Inflammatory macrophage treated with lipopolysaccharide for 1 hour (primary cell): ENCODE results near the gene GCSH.

ENCODE experiments used
- DNase-seq, 2 donors: peaks; one replicate each; pipeline ENCODE4 v3.0.0-alpha.2; 2020 to 2022

Gene GCSH

DNA sequence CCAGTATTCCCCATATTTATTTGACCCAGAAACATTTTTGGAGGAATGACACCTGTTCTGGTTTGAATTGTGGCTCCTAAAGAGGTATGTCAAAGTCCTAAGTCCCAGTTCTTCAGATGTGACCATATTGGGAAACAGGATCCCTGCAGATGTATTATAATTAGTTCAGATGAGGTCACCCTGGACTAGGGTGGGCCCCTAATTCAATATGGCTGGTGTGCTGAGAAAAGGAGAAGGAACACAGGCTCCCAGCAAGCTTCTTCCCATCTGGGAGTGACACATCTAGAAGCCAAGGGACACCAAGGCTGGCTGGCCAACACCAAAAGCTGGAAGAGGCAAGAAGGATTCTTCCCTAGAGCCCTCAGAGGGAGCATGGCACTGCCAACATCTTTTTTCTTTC, 3.8 kb upstream of the GCSH start:
- peak in 1 of 2 donors; percentile 14 for DNase-seq

DNA sequence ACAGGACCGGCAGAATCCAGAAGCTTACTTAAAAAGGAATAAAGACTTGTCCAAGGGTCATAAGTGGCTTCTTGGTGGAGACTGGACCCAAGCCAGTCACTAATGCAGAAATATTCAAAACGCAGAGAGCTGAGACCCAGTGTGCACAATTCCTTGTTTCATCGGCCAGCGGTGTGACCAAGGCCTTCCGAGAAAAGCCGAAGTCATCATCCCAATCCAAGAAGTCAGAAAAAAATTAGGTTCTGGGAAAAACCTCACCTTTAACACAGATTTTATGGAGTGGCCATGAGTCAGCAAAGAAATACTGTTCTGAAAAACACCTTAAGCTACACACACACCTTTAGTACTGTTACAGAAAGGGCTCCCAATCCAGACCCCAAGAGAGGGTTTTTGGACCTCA, 1.0 kb upstream of the GCSH start:
- no peak for DNase-seq

DNA sequence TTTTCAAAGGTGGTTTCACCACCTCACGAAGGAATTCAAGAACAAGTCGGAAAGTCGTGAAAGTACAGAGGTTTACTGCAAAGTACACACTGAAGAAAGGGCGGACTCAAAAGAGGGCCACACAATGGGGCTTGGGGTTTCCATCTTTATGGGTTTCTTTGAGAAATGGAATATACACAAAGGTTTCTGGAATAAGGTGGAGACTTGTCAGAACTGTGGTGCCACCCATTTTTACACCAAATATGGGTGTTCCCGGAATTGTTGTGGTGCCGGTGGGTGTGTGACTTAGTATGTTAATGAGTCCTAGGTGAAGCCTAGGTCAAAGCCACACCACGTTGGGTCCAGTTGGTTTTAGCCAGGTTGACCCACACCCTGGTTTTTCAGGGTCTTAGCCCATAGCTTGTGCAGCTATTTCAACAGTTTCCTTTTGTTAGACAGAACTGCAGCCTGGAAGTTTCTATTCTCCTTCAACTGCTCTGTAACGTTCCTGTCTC, 567 bp upstream of the GCSH start:
- DNase-seq = no peak

DNA sequence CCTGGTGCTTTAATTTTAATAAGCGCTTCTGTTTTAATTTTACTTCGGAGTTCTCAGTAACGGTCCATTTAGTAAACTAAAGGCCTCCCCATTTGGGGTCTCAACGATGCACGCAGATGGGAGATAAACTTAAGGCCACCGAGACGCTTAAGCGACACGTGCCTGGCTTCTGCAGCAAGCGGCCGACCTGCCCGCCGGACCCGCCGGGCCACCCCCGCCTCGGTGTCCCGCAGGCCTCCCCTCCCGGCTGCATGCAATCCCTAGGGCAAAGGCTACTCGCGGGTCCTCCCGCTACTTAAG, 592 bp downstream of the GCSH start:
- no peak for DNase-seq

DNA sequence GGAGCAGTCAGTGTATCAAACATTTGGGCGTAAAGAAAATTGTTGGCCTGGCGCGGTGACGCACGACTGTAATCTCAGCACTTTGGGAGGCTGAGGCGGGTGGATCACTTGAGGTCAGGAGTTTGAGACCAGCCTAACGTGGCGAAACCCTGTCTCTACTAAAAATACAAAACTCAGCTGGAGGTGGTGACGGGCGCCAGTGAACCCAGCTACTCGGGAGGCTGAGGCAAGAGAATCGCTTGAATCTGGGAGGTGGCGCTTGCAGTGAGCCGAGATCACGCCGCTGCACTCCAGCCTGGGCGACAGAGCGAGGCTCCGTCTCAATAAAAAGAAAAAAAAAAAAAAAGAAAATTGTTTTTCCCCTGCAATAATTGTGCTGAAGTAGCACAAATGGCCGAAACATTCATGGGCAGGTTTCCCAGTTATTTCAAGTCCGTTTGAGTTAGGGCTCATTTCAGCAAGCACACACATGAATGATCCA, 1.4 kb downstream of the GCSH start:
- no peak for DNase-seq

DNA sequence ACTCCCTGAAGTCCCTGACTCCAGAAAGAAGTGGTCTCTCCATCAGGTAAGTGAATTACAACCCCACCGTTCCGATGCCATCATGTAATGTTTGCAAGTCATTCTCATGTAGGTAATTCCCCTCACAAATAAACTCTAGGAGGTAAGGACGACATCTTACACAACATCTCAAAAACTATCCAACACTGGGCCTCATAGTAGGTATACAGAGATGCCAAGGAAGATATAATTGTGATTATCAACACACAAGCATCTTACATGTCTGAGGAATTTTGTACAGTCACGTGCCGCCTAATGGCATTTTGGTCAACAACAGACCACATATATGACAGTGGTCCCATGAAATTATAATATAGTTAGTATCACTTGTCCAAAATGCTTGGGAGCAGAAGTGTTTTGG, 7.4 kb downstream of the GCSH start:
- DNase-seq = no peak

DNA sequence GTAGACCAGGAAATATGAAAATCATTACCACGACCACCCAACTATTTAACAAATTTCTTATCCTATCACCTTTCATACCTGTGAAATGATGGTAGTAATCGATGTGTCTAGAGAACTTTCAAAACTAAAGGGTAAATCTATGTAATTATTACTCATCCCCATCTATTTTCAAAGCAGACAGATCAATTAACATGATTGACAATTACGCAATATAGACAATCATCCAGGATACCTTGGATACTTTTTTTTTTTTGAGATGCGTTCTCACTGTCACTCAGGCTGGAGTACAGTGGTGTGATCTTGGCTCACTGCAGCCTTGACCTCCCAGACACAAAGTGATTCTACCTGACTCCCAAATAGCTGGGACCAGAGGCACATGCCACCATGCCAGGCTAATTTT, 15.2 kb downstream of the GCSH start:
- no peak for DNase-seq

DNA sequence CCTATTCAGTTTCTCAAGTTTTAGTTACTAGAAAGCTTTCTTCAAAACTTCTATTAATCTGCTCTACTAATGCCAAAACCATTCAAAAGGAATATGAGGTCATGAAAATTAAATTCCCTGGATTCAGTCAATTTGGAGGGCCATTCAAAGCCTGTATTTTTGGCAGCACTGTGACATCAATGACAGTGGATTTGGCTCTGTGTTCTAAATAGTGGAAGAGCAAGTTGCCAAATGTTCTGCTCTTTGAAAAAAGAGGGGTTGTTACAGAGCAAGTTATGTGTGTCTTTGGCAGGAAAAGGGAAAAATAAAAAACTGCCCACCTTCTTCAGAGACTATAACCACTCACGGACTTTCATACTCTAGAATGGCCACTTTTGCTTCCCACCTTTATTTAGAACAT, 16.0 kb downstream of the GCSH start:
- no peak for DNase-seq

DNA sequence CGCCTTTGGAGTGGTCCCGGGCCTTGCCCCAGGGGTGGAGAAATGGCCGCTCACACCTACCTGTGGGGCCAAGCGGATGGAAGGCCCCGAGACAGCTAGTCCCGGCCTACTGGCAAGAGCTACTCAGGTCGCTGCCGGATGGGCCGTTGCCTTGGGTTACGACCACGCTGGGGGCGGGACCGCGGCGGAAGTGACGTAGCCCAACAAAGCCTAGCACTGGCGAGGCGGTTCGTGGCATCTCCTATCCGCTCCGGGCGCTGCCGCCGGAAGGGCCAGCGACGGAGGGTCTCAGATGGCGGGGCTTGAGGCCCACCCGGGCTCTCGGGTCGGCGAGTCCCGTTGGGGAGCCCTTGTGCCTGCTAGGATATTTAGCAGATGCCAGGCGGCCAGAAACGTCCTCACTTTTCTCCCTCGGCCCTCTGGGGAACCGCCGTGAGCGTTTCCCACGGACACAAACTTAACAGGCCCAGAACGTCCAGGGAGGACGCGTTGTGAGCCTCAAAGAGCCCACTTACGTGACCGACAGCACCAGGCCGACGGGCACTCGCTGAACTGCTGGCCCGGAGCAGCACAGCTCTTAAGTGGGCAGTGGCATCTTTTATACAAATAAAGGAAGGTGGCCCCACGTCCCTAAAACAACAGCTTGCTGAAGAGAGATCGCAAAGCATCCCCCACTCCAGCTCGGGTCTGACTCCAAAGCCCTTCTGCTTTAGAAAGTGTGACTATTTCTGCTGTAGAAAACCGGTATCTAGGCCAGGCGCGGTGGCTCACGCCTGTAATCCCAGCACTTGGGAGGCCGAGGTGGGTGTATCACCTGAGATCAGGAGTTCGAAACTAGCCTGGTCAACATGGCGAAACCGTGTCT, 18.9 kb downstream of the GCSH start, which contains the start of gene C16orf46:
C16orf46 (minus strand) TSS at position 163 of the 865 bp plus-strand sequence. CDS start 13,283 bp downstream, outside the sequence.
- DNase-seq = peak; percentile 92 to 98

DNA sequence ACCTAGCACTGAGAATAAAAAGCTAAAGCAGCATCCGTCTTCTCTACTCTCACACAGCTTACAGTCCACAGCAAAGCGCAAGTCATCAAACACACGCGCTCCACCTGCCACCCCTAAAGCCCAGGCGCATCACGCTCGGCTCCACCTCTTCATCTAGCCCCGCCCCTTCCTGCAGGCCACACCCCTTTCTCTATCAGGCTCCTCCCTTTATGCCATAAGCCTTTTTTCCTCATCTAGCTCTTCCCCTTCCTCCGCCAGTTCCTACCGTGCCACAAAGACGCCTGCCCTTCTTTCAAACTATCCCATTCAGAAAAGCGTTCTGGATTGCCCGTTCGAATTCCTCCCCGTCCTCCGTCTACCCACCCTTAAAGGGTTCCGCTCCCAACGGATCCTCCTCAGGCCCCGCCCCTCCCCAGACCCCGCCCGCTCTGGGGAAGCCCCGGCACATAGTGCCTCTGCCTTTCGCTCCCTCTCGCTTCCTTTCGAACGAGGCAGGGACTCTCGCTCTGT, 19.6 kb downstream of the GCSH start:
- peak; percentile 78 to 93 for DNase-seq

DNA sequence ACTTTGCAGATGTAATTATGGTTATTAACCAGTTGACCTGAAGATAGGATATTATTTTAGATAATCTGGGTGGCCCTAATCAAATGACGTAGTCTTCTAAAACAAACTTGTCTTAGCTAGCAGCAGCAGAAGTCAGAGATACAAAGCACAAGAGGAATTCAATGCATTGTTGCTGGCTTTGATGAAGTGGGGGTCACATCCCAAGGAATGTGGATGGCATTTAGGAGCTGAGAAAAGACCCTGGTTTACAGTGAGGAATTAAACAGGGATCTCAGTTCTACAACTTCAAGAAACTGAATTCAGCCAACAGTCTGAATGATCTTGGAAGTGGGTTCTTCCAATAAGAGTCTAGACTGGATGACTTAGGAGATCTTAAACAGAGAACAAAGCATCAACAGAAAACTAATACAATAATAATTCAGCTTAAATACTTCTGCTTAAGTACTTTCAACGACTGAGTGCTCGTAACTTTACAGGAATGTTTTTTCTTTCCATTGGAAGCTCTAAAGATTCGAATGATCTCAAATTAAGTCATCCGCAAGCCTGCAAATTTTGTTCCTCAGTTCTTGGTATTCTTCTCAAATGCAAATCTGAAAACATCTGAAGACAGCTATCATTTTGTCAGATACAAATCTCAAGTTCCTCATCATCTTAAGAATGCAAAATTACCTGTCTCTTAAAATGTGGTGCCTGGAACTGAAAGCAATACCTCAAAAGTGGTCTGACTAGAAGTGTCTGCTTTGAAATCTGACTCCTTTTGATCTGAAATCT, 22.4 kb downstream of the GCSH start:
- no peak for DNase-seq

DNA sequence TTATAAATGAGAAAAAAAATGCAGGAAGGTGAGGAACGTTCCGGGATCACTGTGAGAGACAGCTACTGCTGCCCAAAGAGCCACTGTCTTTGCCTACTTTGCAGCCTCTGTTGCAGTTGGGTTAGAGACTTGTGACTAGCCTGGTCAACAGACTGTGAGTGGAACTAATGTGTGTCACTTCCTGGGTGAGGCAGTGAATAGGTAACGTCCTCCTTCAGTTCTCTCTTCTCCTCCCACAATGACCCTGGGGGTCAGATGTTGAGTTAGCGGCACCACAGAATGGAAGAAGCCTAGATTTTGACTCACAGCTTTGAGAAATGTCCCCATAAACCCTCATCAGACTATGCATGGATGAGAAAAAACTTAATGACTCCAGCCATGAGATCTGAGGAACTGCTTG, 24.4 kb downstream of the GCSH start:
- DNase-seq = peak; percentile 28 to 65

DNA sequence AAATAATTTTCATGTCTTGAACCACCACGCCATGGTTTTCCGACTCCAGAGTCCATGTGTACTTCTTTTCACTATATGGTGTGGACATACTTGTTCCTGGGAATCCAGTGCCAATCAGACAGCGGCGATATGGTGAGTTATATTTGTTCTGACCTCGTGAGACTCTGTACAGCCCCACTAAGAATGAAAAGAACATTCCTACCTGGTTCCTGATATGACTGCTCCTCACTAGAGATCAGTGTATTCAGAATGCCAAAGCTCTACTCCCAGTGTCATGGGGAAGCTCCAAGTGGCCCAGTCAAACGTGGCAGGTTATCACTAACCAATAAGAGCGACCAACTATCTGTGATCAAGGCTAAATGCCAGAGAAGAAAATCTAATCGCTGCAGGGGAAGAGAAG, 25.2 kb downstream of the GCSH start:
- DNase-seq = no peak

DNA sequence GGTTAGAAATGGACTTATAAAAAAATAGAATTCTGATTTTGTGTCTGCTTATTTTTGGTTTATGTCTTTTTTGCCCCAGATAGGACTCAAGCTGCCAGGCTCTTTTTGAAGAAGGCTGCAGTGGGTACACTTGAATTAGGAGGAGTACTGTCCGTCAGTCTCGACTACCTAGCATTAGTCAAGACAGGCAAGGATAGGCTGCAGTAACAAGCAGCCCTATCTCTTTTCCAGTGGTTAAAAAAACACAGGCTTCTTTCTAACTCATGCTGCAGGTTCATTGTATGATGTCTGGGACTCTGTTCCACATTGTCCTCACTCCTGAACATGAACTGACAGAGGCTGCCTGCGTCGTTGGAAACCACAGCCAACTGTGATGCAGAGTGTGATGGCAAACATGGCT, 27.1 kb downstream of the GCSH start:
- DNase-seq = no peak

DNA sequence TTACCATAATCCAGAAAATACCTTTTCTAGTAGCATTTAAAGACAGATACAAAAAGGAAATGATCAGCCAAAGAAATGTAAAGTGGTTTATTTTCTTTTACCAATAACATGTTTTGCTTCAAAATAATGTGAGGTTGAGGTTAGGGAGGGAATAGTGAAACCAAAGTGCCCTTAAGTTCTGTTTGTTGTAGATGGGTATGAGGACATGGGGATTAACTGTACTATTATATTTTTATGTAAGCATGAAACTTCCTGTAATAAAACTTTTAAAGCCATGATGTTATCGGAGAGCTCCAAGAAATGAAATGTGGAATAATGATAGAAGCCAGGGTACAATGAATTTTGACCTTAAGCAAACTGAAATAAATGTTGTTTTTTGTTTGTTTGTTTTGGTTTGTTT, 29.0 kb downstream of the GCSH start:
- DNase-seq = no peak

DNA sequence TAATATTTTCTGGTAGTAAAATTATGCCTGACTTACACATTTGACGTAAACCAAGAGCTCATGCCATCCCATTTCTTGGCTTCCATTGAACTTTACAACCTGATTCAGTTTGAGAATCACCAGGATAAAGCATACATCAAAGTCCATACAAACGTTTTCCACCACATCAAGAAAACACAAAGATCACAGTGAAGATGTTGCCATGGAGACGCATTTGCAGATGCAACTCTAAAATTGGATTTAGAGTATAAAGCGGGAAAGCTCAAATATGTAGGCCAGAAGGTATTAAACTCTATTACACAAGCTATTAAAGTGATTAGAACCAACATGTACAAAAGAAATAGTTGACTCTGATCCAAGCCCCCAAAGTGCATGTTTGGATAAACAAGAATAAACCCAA, 29.5 kb downstream of the GCSH start:
- no peak for DNase-seq

DNA sequence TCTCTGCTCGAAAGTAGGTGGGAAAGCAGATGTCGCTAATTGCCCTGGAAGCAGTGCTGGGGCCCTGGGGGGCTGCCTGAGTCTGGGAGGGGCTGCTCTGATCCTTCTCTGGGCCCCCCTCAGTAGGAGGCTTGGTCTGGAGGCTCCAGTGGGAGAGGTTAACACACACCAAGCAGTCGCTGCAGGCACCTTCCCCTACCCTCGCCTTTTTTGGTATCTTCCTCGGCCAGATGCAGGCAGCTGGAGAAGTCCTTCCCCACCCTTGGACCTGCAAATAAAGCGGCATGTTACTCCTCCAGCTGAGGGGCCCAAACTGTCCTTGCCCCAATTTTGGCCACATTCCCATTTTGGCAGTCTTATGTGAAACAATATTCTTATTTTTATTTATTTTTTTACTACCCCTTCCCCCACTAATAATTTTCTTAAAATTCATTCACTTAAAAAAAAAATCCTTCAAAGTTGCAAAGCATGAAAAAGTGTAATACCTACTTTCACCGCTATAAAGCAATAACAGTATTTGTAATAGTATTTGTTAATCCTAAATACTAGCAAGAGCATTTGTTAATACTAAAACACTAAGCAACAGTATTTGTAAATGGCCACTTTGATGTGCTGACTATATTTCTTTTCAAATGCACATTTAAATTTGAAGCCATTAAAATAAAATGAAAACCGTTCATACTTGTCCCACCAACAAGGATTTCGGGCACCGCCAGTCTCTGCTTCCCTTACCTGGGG, 34.2 kb downstream of the GCSH start:
- DNase-seq = no peak

DNA sequence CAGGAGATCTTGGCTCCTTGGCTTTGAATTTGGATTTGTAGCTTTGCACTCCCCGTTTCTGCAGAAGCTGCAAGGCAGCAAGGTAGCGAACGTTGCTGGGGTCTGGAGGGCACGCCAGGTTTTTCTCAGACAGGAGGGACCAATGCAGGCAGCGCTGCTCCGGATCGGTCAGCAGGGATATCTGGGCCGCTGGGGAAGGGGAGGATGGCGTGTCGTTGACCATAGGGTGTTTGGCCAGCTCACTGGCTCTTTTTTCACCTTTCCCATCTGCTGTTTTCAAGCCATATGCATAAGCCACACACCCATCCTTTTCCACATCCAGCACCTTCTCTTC, 34.9 kb downstream of the GCSH start:
- DNase-seq = no peak

DNA sequence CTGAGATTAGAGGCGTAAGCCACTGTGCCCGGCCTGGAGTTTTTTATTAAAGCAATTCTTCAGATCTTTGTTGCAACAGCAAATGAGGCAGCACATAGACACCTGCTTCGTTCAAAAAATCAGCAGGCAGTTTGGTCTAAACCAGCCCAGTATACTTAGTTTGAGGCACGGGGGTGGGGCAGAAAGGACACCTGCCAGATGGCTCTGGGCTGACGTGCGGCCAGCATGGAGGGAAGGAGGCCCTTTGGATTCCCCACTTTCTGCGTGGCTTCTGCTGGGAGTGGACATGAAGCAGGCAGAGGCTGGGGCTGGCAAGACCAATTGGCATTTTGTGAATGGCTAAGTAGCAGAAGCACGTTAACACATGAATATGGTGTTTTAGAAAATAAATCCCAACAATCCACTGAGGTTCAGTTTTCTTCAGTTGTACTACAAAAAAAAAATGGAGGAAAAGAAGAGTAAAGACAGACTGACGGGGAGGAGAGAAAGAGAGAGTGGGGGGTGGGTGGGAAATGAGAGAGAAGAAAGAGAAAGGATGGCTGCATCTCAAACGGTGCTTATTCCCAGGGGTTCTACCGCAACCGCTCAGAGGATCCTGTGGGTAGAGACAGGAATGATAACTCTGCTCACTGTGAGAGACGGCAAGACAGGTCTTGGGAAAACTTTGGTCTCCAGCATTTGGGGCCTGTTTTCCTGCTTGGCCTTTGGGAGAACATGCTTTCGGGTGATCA, 35.5 kb downstream of the GCSH start:
- no peak for DNase-seq

DNA sequence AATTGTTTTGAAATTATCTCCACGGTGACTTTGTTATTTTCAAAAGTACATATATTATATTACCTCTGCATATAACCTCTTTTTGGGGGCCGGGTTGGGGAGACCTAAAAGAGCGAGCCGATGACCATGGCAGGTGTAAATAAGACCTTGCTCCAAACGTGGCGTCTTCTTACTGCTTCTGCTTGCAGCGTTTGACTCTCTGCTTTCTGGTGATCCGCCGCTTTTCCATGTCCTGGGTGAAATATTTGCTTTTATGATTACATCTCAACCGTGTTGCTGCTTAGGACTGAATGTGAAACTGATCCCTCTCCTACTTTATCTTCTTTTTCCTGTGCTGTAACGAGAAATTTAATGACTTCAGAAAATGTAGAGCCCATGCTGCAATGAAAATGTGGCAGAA, 42.4 kb downstream of the GCSH start:
- DNase-seq = no peak

DNA sequence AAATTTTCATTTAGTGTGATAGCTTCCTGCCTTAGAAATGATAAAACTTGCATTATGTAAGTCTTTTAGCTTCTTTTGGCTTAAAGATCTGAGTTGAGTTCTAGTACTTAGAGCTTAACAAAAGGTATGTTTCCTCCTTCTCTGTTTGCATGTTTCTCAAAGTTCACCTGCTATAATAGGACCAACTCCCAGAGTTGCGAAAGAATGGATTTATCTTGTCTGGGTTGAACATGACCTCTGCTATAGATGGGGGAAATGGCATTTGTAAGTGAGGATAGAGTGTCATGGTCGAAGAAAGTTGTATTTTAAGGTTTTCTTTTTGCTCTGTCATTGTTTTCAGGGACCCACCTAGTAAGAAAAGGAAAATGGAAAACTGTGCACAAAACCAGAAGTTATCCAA, 53.4 kb downstream of the GCSH start:
- DNase-seq = no peak

DNA sequence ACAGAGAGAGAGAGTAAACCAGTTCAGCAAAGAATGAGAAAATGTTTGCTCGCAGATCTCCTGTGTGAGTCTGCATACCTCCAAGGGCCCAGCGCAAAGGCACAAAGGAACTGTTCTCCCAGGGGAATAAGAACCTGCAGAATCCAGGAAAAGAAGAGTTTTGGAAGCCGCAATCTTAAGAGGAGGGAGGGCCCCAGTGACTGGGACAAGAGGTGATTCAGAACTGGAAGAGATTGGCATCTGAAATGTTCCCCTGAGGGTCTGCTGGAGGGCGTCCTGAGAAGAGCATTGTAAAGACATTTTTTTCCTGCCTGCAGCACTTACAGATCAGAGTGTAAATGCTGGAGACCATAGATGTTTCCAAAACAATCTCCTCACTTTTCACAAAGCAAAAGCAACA, 54.5 kb downstream of the GCSH start:
- DNase-seq = no peak

DNA sequence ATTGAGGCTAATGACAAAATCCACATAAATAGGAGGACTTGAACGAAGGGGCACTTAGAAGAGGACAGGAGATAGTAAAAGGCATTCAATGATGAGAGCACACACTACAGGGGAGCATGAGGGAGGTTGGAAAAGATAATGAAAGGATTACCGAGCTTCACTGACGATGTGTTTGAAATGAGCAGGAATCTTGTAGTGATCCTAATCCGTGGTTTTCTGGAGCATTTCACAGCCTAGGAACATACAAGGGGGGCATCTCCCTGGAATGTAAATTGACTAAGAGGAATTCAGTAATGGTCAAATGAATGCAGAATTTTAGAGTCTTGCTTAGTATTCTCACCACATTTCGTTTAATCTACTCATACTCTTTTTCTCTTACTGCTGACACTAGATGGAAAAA, 55.4 kb downstream of the GCSH start:
- no peak for DNase-seq
